ENCODE measurements around the gene TGFA.

TGFA gene

GRCh38 chr2:70553584-70554337 is at the start of gene TGFA:
TGFA (minus strand) TSS chr2:70553826; CDS start chr2:70553767, 59 bp downstream.
- H3K27me3 ChIP-seq (ENCODE audit: control insufficient read depth in 5 of 5, insufficient read depth in 4 of 5, low read length in 5 of 5): peaks cover 8 to 45% (median 18%) of the 10 kb centered on the region in 5 donors
- H3K9ac ChIP-seq (ENCODE audit: low read length in 5 of 5): peak within 1 kb of the TSS in 3 of 5 donors; percentile 48 to 69 (median 63)
- no peaks in the 10 kb centered on the region for H3K36me3 ChIP-seq (ENCODE audit: control insufficient read depth in 5 of 5, insufficient read depth in 5 of 5, low read length in 5 of 5)
- no peaks in the 10 kb centered on the region for H3K9me3 ChIP-seq (ENCODE audit: control insufficient read depth in 5 of 5, low read length in 5 of 5)
- peak within 1 kb of the TSS; percentile 55 to 70 (median 63) for H3K4me3 ChIP-seq (ENCODE audit: low read depth in 1 of 5, low read length in 5 of 5)
- H3K27ac ChIP-seq (ENCODE audit: low read depth, low read length): peak within 1 kb of the TSS; percentile 10
- peaks cover 0 to 23% (median 20%) of the 10 kb centered on the region in 5 donors for H3K4me1 ChIP-seq (ENCODE audit: control insufficient read depth in 5 of 5, insufficient read depth in 5 of 5, low read length in 5 of 5)

GRCh38 chr2:70603066-70603465 is 49.4 kb upstream of the TGFA start:
- Histone ChIP-seq H3K4me3 (ENCODE audit: low read depth in 1 of 5, low read length in 5 of 5) (no peak overlapping the region), H3K4me1 (ENCODE audit: control insufficient read depth in 5 of 5, insufficient read depth in 5 of 5, low read length in 5 of 5) (no peaks in the 10 kb centered on the region), H3K27me3 (ENCODE audit: control insufficient read depth in 5 of 5, insufficient read depth in 4 of 5, low read length in 5 of 5) (no peaks in the 10 kb centered on the region), H3K9me3 (ENCODE audit: control insufficient read depth in 5 of 5, low read length in 5 of 5) (peaks cover 2 to 8% (median 3%) of the 10 kb centered on the region in 5 donors), H3K9ac (ENCODE audit: low read length in 5 of 5) (no peak overlapping the region), H3K27ac (ENCODE audit: low read depth, low read length) (no peak overlapping the region), H3K36me3 (ENCODE audit: control insufficient read depth in 5 of 5, insufficient read depth in 5 of 5, low read length in 5 of 5) (no peaks in the 10 kb centered on the region)

- no peak overlapping the region for H3K4me3 ChIP-seq (ENCODE audit: low read depth in 1 of 5, low read length in 5 of 5)
- no peak overlapping the region for H3K9ac ChIP-seq (ENCODE audit: low read length in 5 of 5)
- H3K4me1 ChIP-seq (ENCODE audit: control insufficient read depth in 5 of 5, insufficient read depth in 5 of 5, low read length in 5 of 5): no peaks in the 10 kb centered on the region
- peaks cover 0 to 2% (median 0%) of the 10 kb centered on the region in 5 donors for H3K27me3 ChIP-seq (ENCODE audit: control insufficient read depth in 5 of 5, insufficient read depth in 4 of 5, low read length in 5 of 5)
- H3K9me3 ChIP-seq (ENCODE audit: control insufficient read depth in 5 of 5, low read length in 5 of 5): peaks cover 4 to 10% (median 5%) of the 10 kb centered on the region in 5 donors
- no peak overlapping the region for H3K27ac ChIP-seq (ENCODE audit: low read depth, low read length)
- no peaks in the 10 kb centered on the region for H3K36me3 ChIP-seq (ENCODE audit: control insufficient read depth in 5 of 5, insufficient read depth in 5 of 5, low read length in 5 of 5)
These were observed 44.6 kb upstream of the TGFA start for GRCh38 chr2:70598197-70598596.

- H3K9me3 ChIP-seq (ENCODE audit: control insufficient read depth in 5 of 5, low read length in 5 of 5): peaks cover 4 to 10% (median 5%) of the 10 kb centered on the region in 5 donors
- H3K36me3 ChIP-seq (ENCODE audit: control insufficient read depth in 5 of 5, insufficient read depth in 5 of 5, low read length in 5 of 5): no peaks in the 10 kb centered on the region
- H3K4me3 ChIP-seq (ENCODE audit: low read depth in 1 of 5, low read length in 5 of 5): no peak overlapping the region
- no peak overlapping the region for H3K9ac ChIP-seq (ENCODE audit: low read length in 5 of 5)
- H3K27ac ChIP-seq (ENCODE audit: low read depth, low read length): no peak overlapping the region
- no peaks in the 10 kb centered on the region for H3K4me1 ChIP-seq (ENCODE audit: control insufficient read depth in 5 of 5, insufficient read depth in 5 of 5, low read length in 5 of 5)
- peaks cover 0 to 2% (median 0%) of the 10 kb centered on the region in 5 donors for H3K27me3 ChIP-seq (ENCODE audit: control insufficient read depth in 5 of 5, insufficient read depth in 4 of 5, low read length in 5 of 5)
These were observed 43.1 kb upstream of the TGFA start for GRCh38 chr2:70596739-70597138.

GRCh38 chr2:70596293-70596692 is 42.7 kb upstream of the TGFA start:
- H3K36me3 ChIP-seq (ENCODE audit: control insufficient read depth in 5 of 5, insufficient read depth in 5 of 5, low read length in 5 of 5): no peaks in the 10 kb centered on the region
- peaks cover 4 to 10% (median 5%) of the 10 kb centered on the region in 5 donors for H3K9me3 ChIP-seq (ENCODE audit: control insufficient read depth in 5 of 5, low read length in 5 of 5)
- no peaks in the 10 kb centered on the region for H3K4me1 ChIP-seq (ENCODE audit: control insufficient read depth in 5 of 5, insufficient read depth in 5 of 5, low read length in 5 of 5)
- no peak overlapping the region for H3K9ac ChIP-seq (ENCODE audit: low read length in 5 of 5)
- H3K27ac ChIP-seq (ENCODE audit: low read depth, low read length): no peak overlapping the region
- peaks cover 0 to 2% (median 0%) of the 10 kb centered on the region in 5 donors for H3K27me3 ChIP-seq (ENCODE audit: control insufficient read depth in 5 of 5, insufficient read depth in 4 of 5, low read length in 5 of 5)
- H3K4me3 ChIP-seq (ENCODE audit: low read depth in 1 of 5, low read length in 5 of 5): no peak overlapping the region

GRCh38 chr2:70583091-70583490 is 29.5 kb upstream of the TGFA start:
- no peaks in the 10 kb centered on the region for H3K9me3 ChIP-seq (ENCODE audit: control insufficient read depth in 5 of 5, low read length in 5 of 5)
- H3K4me3 ChIP-seq (ENCODE audit: low read depth in 1 of 5, low read length in 5 of 5): no peak overlapping the region
- no peak overlapping the region for H3K27ac ChIP-seq (ENCODE audit: low read depth, low read length)
- H3K27me3 ChIP-seq (ENCODE audit: control insufficient read depth in 5 of 5, insufficient read depth in 4 of 5, low read length in 5 of 5): peaks cover 0 to 4% (median 0%) of the 10 kb centered on the region in 5 donors
- H3K36me3 ChIP-seq (ENCODE audit: control insufficient read depth in 5 of 5, insufficient read depth in 5 of 5, low read length in 5 of 5): no peaks in the 10 kb centered on the region
- H3K9ac ChIP-seq (ENCODE audit: low read length in 5 of 5): no peak overlapping the region
- H3K4me1 ChIP-seq (ENCODE audit: control insufficient read depth in 5 of 5, insufficient read depth in 5 of 5, low read length in 5 of 5): no peaks in the 10 kb centered on the region

- Histone ChIP-seq H3K9ac (ENCODE audit: low read length in 5 of 5) (no peak overlapping the region), H3K27me3 (ENCODE audit: control insufficient read depth in 5 of 5, insufficient read depth in 4 of 5, low read length in 5 of 5) (peaks cover 0 to 4% (median 0%) of the 10 kb centered on the region in 5 donors), H3K36me3 (ENCODE audit: control insufficient read depth in 5 of 5, insufficient read depth in 5 of 5, low read length in 5 of 5) (no peaks in the 10 kb centered on the region), H3K4me3 (ENCODE audit: low read depth in 1 of 5, low read length in 5 of 5) (no peak overlapping the region), H3K9me3 (ENCODE audit: control insufficient read depth in 5 of 5, low read length in 5 of 5) (peaks cover 0 to 5% (median 4%) of the 10 kb centered on the region in 5 donors), H3K4me1 (ENCODE audit: control insufficient read depth in 5 of 5, insufficient read depth in 5 of 5, low read length in 5 of 5) (no peaks in the 10 kb centered on the region), H3K27ac (ENCODE audit: low read depth, low read length) (no peak overlapping the region)
These were observed 26.7 kb upstream of the TGFA start for GRCh38 chr2:70580352-70580751.

GRCh38 chr2:70574618-70575017 is 21.0 kb upstream of the TGFA start:
- no peak overlapping the region for H3K4me3 ChIP-seq (ENCODE audit: low read depth in 1 of 5, low read length in 5 of 5)
- peaks cover 0 to 4% (median 0%) of the 10 kb centered on the region in 5 donors for H3K4me1 ChIP-seq (ENCODE audit: control insufficient read depth in 5 of 5, insufficient read depth in 5 of 5, low read length in 5 of 5)
- no peak overlapping the region for H3K27ac ChIP-seq (ENCODE audit: low read depth, low read length)

GRCh38 chr2:70574109-70574508 is 20.5 kb upstream of the TGFA start:
- H3K9ac ChIP-seq (ENCODE audit: low read length in 5 of 5): no peak overlapping the region
- peaks cover 0 to 5% (median 4%) of the 10 kb centered on the region in 5 donors for H3K9me3 ChIP-seq (ENCODE audit: control insufficient read depth in 5 of 5, low read length in 5 of 5)
- no peaks in the 10 kb centered on the region for H3K36me3 ChIP-seq (ENCODE audit: control insufficient read depth in 5 of 5, insufficient read depth in 5 of 5, low read length in 5 of 5)
- H3K27me3 ChIP-seq (ENCODE audit: control insufficient read depth in 5 of 5, insufficient read depth in 4 of 5, low read length in 5 of 5): peaks cover 0 to 5% (median 0%) of the 10 kb centered on the region in 5 donors
- H3K27ac ChIP-seq (ENCODE audit: low read depth, low read length): no peak overlapping the region
- peaks cover 0 to 4% (median 0%) of the 10 kb centered on the region in 5 donors for H3K4me1 ChIP-seq (ENCODE audit: control insufficient read depth in 5 of 5, insufficient read depth in 5 of 5, low read length in 5 of 5)
- H3K4me3 ChIP-seq (ENCODE audit: low read depth in 1 of 5, low read length in 5 of 5): no peak overlapping the region

More at GRCh38 chr2:70574618-70575017, 21.0 kb upstream of the TGFA start:
- H3K9ac ChIP-seq (ENCODE audit: low read length in 5 of 5): no peak overlapping the region
- peaks cover 0 to 5% (median 0%) of the 10 kb centered on the region in 5 donors for H3K27me3 ChIP-seq (ENCODE audit: control insufficient read depth in 5 of 5, insufficient read depth in 4 of 5, low read length in 5 of 5)
- no peaks in the 10 kb centered on the region for H3K36me3 ChIP-seq (ENCODE audit: control insufficient read depth in 5 of 5, insufficient read depth in 5 of 5, low read length in 5 of 5)
- peaks cover 0 to 5% (median 4%) of the 10 kb centered on the region in 5 donors for H3K9me3 ChIP-seq (ENCODE audit: control insufficient read depth in 5 of 5, low read length in 5 of 5)

GRCh38 chr2:70570041-70570661 is 16.5 kb upstream of the TGFA start:
- Histone ChIP-seq H3K4me3 (ENCODE audit: low read depth in 1 of 5, low read length in 5 of 5) (no peak overlapping the region), H3K27ac (ENCODE audit: low read depth, low read length) (no peak overlapping the region), H3K27me3 (ENCODE audit: control insufficient read depth in 5 of 5, insufficient read depth in 4 of 5, low read length in 5 of 5) (peaks cover 0 to 5% (median 0%) of the 10 kb centered on the region in 5 donors), H3K36me3 (ENCODE audit: control insufficient read depth in 5 of 5, insufficient read depth in 5 of 5, low read length in 5 of 5) (no peaks in the 10 kb centered on the region), H3K9ac (ENCODE audit: low read length in 5 of 5) (no peak overlapping the region), H3K9me3 (ENCODE audit: control insufficient read depth in 5 of 5, low read length in 5 of 5) (peaks cover 0 to 3% (median 0%) of the 10 kb centered on the region in 5 donors), H3K4me1 (ENCODE audit: control insufficient read depth in 5 of 5, insufficient read depth in 5 of 5, low read length in 5 of 5) (peaks cover 0 to 4% (median 0%) of the 10 kb centered on the region in 5 donors)
